GM15510 (cell line): ENCODE data around the gene CPLX4.

Experiments used
- POLR2A ChIP-seq: IDR thresholded peaks from 3 replicates; pipeline ENCODE4 v1.6.1; 2011; ENCODE audit warnings: borderline replicate concordance; ENCODE audit not compliant: insufficient read length; ENCODE audit errors: extremely low read depth

CPLX4 gene

DNA sequence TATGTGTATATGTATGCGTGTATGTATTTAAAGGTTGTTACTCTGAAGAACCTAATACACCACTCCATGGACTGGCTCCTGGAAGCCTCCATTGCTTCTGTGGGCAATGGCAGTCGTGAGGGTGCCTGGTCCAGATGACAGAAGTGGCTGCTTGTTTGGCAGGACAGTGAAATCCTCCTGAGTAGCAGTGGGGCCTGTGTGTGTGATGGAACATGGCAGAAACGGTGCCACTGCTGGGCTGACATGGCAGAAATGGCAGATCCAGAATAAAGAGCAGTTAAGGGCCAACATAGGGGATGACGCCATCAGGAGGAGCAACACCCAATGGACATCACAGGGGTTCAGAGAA lies 6.1 kb upstream of the CPLX4 start:
- no peak for TF ChIP-seq POLR2A

GRCh38 chr18:59323931-59324622 lies 5.6 kb upstream of the CPLX4 start:
- no peak for TF ChIP-seq POLR2A

DNA sequence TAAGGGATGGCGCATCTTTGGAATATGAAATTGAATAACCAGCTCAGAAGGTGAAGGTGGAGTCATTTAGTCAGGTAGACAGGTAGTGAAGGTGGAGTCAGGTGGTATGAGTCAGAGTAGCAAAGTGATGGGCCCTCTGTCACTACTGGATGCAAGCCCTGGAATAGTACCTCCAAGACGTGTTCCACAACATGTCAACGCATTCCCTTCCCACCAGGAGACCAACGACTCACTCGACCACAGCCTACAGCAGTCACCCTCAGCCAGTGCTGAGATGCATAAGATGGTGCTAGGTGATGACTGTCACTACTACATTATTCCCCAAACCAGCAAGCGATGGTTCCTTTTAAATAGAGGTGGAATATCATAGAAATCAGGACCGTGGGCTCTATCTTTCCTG lies 6.8 kb downstream of the CPLX4 start:
- no peak for TF ChIP-seq POLR2A

DNA sequence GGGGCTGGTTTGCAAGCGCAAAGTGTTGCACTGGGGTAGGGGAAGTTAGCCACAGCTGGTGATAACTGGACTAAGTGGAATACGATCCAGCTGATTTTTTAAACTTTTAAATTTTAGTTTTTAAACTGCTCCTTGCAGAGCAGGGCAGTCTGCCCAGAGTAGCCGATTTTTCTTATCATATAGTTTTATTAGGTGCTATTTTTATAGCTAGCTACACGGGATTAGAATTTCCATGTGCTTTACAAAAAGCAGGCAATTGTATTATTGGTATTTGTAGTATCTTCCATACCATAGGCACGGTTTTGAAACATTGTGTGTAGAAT lies 9.6 kb downstream of the CPLX4 start:
- TF ChIP-seq POLR2A: no peak

GRCh38 chr18:59308248-59308937 lies 10.1 kb downstream of the CPLX4 start:
- no peak for TF ChIP-seq POLR2A

DNA sequence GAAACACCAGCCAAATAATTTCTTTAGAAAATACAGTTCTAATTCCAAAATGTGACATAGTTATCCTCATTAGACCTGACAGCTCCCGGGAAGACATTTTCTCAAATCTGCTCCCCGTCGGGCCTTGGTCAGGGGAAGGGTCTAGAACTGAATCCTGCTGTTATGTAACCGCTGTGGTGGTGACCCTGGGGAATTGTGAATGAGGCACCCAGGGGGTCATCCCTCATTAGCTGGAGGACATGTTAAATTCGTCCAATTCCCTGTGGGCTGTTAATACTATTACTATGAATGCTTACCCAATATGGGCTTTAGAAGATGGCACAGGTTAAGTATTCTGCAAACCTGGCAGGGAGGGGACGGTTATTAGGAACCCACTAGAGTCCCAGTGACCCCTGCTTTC lies 11.8 kb downstream of the CPLX4 start:
- no peak for TF ChIP-seq POLR2A

- no peak for TF ChIP-seq POLR2A
Observed at GRCh38 chr18:59305295-59305694, 13.2 kb downstream of the CPLX4 start.

DNA sequence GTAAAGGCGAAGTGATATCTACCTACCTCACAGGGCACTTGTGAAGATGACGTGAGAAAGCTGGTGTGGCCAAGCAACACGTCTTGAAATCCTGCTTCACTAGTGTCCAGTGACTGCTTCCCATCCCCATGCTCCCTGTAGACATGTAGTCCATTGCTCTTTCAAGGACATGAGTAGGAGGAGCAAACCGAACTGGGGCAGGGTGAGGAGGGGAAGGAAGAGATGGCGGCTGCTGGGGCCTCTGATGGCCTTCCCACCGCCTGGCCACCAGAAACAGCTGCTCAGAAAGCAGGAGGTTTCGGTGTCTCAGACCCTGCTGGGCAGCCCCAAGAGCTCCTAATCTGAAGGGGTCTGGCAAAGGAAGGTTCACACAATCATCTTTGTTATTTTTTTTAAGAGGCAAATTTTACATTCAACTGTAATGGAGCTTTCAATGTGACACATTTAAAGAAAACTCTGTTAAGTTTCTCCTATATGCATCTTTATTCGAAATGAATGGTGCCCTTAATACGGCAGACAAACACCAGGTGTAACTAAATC lies 14.7 kb downstream of the CPLX4 start:
- TF ChIP-seq POLR2A: no peak

GRCh38 chr18:59303006-59303405 lies 15.4 kb downstream of the CPLX4 start:
- no peak for TF ChIP-seq POLR2A

DNA sequence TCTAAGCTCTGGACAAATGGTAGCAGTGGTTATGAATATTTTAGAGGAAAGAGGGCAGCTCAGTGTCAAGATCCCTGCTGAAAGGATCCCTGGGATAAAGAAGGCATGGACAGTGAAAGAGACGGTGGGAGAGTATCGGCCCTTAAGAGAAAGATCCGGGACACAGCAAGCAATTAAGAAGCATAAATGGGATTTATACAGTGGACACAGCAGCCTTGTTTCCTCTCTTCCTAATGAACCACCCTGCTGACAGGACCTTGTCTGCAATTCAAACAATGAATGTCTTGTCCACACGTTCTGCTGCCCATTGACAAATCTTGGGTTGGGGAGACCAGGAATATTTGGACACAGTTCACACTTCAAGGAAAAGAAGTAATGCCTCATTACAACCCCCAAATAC lies 16.5 kb downstream of the CPLX4 start:
- TF ChIP-seq POLR2A: no peak

GRCh38 chr18:59300676-59301285 lies 17.7 kb downstream of the CPLX4 start:
- no peak for TF ChIP-seq POLR2A

DNA sequence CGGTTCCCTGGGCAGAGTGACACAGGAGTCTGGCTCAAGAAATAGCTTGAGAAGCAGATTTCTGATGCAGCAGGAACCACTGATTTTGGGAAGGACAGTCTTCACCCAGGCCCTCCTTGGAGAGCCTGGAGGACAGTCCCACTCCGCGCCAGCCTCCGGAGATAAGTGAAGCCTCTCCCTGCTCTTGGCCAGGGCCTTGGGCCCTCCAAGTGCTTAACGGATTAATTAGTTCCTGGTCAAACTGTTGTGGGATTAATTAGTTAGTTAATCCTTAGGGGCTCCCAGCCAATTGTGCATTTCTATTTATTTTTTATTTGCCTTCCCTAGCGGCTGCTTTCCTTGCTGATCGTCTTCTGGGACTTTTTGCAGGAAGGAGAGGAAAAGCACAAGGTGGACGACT lies 19.6 kb downstream of the CPLX4 start:
- TF ChIP-seq POLR2A: no peak

DNA sequence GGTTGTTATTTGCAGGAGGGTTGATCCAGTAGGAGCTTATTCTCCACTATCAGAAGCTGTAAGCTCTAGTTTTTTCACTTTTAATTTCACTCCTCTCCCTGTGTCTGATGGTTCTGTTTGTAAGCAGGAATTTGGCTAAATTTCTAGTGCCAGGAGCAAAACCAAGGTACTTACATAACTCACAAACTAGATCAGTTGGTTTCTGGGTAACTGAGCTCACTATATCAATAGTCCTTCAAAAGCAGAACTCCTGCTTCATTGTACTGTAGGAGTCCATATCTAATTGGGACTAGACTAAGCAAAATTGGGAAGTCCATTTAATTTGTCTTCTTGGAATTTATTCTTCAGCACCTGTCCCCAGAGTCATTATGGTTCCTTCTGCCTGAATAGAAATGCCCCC lies 25.1 kb downstream of the CPLX4 start:
- no peak for TF ChIP-seq POLR2A

GRCh38 chr18:59286341-59286740 lies 32.1 kb downstream of the CPLX4 start:
- no peak for TF ChIP-seq POLR2A

- TF ChIP-seq POLR2A: no peak
Observed at GRCh38 chr18:59282341-59282740, 36.1 kb downstream of the CPLX4 start.

GRCh38 chr18:59279722-59280121 lies 38.7 kb downstream of the CPLX4 start:
- no peak for TF ChIP-seq POLR2A

DNA sequence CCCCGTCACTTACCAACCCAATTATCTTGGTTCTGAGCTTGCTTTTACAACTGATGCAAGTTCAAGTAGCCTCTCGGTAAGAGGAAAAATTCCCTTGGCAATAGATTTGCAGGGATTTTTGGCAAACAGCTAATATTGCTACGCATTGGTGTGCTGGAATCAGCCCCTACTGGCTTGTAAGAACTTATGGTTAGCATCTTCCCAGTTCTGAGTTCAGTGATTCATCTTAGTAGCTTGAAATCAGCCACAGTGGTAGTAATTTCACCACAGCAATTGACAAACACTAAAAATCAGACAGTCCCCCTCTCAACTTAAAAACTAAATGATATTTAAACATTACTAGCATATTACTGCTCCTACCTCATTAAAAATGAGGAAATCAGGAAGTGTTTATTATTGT lies 39.3 kb downstream of the CPLX4 start:
- no peak for TF ChIP-seq POLR2A

DNA sequence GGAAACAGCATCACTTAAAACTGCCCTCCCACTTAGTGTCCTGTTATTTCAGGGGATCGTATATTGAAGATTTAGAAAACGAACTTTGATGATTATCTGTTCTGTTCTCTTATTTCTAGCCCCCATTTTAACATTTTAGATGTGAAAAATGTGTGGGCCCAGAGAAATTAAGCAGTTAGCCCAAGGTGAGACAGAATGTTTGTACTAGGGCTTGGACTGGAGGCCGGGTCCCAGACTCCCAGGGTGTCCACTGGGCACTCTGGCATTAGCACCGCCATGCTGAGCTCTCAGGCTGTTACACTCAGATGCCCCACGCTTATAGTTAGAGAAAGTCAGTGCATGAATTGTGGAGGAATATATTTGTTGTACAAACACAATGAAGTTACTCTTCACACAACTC lies 39.7 kb downstream of the CPLX4 start:
- no peak for TF ChIP-seq POLR2A
